Muscle of arm (tissue), 12 donors: Measurements from ENCODE around the gene SOX8. TPM values are rescaled to one million over a fixed set of nuclear protein-coding genes. Genes with fewer than 3 reads are reported as not detected.

Experiments
- DNase-seq: peaks from one replicate; pipeline ENCODE4 v3.0.0-alpha.2; 2013
- polyA plus RNA-seq, 12 donors: library from polyadenylated mRNA; unstranded; fragments of 120-200 nt; gene quantifications; one replicate each; pipeline ENCODE4 v1.2.1, GENCODE V29; 2013; ENCODE audit not compliant: insufficient read length in 12 of 12

Gene SOX8
- polyA plus RNA-seq, 12 donors, result 17.1 to 40.3 (median 30.6) TPM; not detected in 1

DNA sequence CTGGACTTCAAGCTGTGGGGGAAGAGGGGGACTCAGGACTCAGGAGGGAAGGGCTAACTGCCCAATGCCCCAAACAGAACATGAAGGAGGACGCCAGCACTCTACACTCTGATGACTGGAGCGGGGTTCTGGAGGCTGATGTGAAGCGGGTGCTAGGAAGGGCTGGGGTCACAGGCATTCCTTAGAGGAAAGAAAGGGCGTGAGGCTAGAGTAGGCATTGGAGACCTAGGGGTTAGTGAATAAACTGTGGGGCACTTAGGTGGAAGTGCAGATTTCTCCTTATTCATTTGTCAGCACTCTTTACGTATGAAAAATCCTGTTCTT, 10.0 kb upstream of the SOX8 start:
- DNase-seq, result no peak

DNA sequence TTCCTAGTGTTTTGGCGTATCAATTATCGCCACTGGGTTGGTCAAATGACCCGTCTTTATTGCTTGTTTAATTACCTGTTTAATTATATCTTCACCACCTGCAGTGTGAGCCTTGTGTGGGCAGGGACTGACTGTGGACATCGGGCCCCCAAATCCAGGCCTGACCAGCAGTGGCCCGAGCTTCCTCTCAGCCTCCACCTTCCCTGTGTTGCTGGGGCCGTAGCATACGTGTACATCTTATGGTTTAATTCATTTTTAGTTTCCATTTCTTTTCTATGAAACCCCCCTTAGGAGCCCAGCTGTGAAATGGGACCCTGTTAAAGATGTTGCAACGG, 9.6 kb upstream of the SOX8 start:
- DNase-seq, result no peak

DNA sequence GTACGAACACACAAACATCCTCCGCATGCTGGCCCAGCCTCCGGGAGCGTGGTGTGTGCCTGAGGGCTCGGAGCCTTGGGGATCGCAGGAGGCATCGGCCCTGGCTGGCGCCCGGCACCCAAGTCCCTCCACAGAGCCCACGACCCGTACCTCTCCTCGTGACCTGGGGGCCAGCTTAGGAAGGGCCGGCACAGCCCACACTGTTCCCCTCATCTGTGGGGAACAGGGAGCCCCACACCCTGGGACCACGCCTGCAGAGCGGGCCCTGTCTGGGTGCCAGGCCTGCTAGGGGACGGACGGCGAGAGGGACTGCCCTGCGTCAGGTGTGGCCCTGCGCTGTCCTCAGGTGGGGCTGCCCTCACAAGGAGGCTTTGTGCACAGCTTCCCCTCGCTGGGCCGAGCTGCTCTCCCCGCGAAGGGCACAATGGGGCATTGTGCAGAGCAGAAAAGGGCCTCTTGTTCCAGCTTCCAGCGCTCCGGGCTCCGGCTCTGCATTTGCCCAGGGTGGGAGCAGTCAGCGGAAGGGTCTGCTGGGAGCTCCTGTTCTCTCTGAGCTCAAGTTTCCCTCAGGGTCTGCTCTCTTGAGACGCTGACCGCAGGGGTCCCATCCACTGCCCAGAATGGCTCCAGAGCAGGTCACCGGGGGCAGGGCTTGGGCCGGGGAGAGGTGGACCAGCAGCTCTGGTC, 9.1 kb upstream of the SOX8 start:
- no peak for DNase-seq

DNA sequence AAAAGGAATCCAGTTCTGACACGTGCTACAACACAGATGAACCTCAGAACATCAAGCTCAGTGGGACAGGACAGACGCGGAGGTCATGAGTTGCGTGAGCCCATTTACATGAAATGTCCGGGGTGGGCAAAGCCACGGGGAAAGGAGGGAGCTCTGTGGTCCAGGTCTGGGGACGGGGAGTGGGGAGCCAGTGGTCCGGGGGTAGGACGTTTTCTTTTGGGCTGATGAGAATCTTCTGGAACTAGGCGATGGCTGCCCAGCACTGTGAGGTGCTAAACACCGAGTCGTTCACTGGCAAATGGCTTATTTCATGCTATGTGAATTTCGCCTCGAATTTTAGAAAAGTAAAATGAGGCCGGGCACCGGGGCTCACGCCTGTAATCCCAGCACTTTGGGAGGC, 8.2 kb upstream of the SOX8 start:
- no peak for DNase-seq

DNA sequence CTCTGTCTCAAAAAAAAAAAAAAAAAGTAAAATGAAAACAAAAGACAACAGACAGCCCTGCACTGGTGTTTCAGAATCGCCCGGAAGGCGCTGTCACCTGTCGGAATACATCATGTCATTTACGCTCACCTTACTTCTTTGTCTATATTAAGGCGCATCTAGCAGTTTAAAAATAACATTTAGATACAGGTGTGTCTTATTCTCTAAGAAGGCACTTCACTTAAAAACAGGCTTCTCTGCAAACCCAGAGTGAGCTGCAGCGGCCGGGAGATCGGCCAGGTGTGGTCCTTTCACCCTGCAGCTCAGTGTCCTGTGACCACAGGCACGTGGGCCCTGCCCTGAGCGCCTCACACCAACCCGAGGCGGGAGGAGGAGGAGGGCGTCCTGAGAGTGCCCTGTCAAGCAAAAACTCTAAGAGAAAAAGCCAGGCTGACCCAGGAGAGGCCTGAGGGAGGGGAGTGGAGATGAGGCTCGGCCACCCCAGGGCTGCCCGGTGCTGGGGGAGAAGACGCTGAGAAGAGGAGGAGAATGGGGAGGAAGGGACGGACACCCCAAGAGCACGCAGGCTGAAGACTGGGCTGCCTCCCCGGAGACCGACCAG, 7.5 kb upstream of the SOX8 start:
- DNase-seq, result no peak

DNA sequence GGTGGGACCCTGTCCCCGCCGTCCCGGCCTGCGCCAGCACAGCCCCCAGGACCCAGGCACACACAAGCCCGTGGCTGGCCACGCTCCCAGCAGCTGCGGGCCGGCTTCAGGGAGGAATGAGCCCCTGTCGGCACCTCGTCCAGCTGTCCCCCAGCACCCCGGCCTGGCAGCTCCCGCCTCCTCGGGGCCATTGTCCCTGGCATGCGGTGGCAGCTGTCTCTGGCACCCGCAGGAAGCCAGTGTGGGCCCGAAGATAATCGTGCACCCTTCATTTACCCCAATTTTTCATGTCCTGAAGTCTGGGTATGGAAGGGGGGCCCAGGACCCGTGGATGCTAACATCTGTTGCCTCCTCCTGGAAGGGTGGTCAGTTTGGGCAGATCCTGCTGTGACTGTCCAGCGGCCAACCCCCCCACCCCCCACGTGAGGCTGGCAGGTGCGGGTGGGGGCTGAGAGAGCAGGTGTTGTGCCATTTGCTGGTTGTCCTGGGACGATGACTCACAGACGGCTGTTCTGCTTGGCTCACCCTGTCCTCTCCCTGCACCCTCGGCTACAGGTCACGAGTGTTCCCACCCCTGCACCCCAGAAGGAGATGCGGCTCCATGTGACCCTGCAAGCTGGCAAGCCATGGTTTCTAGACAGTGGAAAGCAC, 6.8 kb upstream of the SOX8 start:
- no peak for DNase-seq

DNA sequence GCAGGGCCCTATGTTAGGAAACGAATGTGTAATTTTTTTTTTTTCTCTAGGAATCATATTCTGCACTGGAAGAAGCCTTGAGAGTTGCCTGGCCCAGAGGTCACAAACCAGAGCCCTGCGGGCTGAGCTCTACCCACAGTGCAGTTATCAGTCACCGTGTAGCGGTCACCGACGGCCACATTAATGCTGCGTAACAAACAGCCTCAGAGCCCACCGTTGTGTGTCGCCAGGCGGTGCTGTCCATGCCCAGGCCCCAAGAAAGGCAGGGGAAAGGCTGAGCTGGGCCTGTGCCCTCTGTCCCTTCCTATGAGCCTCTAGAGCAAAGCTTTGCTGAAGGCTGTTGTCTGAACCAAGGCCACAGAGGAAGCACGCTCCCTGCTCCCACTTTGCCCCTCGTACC, 6.3 kb upstream of the SOX8 start:
- no peak for DNase-seq

DNA sequence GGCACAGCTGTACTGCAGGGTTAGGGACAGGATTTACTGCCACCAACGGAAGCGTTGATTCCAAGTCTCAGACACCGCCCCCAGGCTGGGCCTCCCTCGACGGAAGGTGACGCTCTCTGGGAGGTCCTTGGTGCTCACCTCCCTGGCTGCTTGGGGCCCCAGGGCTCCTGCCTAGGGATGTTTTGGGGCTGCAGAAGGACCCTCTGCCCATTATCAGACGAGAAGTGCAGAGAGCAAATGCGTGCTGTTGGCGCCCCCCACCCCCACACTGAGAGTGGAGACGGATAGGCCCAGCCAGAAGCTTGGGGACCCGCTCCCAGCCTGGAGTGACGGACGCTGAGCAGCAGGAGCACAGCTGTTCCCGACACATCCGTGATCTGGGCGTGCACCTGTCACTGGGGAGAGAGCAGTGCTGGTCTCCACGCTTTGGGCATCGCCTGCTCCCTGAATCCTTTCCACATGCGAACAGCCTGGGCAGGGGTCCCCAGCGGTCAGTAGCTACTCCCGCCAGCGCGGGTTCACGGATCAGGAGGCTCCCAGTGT, 5.1 kb upstream of the SOX8 start:
- DNase-seq, result no peak

DNA sequence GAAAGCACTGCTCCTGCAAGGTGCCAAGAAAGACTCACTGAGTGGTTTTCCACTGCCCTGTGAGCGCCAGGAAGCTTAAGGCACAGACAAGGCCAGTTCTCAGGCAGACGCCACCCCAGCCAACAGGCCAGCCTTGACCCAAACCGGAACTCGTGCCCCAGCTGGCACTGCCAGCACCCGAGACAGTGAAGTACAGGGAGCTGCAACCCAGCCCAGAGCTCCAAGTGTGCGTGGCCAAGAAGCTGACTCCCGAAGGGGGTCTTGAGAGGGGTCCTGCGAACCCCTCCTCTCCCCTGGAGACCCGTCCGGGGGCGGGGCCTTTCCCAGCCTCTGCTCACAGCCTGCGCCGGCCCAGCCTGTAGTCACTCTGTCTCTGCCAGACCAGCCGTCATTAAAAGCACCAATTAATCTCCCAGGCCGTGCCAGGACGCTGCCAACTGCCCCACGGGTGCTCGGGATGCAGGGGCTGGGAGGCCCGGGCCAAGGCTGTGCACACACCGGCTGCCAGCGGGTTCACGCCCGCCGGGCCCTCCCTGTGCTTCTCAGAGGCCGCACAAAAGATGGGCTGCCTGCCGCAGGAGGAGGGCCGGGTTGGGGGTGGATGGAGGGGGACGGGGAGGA, 4.4 kb upstream of the SOX8 start:
- peak; percentile 59 for DNase-seq

DNA sequence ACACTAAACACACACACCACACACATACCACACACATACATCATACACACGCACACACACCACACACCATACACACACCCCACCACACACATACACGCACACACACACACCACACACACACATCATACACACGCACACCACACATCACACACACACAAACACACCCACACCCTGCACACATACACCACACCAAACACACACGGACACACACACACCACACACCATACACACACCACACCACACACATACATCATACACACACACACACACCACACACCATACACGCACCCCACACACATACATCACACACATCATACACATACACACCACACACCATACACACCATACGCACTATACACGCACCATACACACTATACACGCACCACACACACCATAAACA, 3.7 kb upstream of the SOX8 start:
- no peak for DNase-seq

DNA sequence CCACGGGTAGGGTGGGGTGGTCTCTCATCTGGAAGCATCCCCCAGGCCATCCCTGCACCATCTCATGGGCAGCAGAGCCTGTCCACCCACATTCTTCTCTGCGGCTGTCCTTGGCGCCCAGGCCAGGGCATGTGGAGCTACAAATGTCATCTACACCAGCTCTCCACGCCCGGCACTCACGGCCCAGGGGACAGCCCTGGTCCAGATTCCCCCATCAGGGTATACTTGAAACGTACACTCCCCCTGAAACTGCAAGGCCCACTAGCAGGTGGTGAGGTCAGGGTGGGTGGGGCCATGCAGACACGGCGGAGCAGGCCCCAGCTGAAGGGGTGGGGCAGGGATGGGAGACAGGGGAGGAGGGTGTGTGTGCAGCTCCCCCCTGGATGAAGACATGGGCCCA, 3.2 kb upstream of the SOX8 start:
- DNase-seq, result no peak

DNA sequence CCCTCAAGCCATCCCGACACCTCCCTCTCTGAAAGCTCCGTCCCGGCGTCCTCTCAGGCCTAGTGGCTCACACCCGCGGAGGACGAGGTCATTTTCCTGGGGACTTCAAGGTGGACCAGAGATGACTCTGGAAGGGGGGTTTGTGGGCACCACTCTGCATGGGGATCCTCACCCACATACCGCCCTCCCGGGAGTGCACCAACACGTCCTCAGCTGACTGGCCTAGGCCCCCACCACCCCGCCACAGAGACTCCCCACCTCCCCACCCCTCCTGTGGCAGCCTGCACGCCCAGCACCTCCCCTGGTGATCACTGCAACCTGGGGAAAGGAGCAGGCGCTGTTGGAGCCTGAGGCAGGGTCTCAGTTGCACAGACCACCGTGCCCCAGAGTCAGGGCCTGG, 2.4 kb upstream of the SOX8 start:
- no peak for DNase-seq

DNA sequence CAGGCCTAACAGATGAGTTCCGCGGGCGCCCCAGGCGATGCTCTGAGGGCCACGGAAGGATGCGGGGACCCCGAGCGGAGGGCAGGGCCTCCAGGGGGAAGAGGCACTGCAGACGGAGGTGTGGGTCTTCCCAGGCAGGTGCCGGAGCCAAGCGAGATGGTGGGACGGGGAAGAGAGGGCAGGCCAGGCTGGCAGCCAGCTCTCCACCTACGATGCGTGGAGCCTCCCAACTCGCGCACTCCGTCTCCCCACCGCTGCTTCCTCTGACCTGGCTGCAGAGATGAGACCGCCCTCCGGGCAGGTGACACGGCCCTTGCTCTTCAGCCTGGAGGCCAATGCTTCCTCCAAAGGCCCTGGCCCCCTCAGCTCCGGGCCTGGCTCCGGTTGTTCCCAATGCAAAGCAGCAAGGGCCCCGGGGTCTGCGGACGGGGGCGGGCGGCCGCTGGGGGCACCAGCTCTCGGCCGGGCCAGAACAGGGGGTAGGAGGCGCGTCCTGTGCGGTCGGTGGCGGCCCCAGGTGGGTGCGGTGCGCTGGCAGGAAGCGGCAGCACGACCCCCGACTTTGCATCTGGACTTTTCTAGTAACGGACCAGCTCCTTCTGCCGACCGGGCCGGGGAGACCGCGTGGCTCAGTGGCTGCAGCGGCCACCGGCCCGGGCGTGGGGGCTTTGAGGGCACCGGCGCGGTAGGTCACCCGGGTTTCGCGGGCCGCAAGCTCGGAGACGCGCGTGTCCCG, 1.5 kb upstream of the SOX8 start:
- no peak for DNase-seq

DNA sequence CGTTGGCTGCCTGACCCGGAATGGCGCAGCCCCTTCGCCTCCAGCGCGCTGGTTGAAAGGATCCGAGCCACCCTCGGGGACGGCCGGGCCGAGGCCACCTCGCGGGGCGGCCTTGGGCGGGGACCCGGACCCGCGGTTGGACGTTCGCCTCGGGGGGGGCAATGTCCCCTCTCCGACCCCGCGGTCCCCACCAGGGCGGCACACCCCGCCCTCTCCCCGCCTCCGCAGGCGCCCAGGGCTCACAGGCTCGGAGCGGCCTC, 1.0 kb upstream of the SOX8 start:
- no peak for DNase-seq

DNA sequence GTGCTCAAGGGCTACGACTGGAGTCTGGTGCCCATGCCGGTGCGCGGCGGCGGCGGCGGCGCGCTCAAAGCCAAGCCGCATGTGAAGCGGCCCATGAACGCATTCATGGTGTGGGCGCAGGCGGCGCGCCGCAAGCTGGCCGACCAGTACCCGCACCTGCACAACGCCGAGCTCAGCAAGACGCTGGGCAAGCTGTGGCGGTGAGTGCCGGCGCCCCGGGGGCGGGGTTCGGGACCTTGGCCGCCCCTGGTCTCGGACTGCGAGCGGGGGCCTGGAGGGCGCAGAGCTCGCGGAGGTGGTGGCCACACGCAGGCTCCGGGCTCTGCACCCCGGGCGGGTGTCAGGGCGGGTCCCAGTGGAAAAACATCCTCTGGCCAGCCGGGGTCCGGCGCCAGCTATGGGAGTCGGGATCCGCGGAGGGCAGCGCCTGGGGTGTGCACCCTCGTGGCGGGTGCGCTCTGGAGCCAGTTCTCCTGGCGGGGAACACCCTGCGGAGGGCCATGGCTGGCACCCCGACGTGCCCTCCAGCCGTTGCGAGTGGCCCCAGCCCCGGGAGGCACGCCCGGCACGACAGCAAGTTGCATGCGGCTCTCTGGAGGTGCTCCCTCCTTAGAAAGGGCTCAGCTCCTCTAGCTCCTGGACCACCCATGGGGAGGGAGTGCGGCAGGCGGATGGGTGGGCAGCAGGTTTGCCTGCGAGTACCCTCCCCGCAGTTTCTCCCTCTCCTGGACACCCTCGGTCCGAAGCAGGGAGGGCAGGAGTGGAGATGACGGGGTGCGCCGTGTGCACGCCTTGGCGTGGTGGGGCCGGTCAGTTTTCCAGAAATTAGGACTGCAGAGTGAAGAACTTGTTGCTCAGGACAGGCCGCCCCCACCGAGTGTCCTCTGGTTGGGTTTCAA, 824 bp downstream of the SOX8 start:
- no peak for DNase-seq

DNA sequence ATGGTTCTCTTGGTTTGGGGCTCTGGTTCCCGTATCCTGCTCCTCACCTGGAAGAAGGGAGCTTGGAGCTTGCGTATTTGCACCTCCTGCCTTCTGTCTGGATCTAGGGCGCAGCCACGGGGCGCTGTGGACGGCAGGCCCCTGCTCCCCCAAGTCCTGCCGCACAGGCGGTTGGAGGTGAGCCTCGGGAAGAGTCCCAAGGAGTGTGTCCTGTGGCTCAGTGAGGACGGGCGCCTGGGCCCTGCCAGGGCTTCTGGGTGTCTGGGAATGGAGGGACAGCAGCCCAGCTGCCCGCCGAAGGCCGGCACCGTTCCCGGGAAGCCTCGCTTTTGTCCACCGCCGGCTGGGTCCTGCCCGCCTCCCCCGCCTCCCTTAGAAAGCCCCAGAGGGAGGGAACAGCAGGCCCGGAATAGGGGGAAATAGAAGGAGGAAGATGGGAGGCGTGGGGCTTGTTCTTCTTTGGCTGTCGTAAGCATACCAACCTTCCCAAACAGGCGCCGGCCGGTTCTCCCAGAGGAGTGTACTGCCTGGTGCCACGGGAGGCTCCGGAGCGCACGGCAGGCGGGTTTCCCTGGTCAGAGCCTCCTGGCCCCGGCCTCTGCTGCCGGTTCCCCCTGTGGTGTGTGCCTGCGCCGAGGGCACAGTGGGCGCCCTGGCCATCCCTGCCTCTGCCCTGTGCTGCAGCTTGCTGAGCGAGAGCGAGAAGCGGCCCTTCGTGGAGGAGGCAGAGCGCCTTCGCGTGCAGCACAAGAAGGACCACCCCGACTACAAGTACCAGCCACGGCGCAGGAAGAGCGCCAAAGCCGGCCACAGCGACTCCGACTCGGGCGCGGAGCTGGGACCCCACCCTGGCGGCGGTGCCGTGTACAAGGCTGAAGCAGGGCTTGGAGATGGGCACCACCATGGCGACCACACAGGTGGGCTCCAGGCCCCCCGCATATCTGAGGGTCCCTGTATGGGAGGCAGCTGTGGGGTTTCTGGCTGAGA, 1.8 kb downstream of the SOX8 start:
- DNase-seq, result no peak

DNA sequence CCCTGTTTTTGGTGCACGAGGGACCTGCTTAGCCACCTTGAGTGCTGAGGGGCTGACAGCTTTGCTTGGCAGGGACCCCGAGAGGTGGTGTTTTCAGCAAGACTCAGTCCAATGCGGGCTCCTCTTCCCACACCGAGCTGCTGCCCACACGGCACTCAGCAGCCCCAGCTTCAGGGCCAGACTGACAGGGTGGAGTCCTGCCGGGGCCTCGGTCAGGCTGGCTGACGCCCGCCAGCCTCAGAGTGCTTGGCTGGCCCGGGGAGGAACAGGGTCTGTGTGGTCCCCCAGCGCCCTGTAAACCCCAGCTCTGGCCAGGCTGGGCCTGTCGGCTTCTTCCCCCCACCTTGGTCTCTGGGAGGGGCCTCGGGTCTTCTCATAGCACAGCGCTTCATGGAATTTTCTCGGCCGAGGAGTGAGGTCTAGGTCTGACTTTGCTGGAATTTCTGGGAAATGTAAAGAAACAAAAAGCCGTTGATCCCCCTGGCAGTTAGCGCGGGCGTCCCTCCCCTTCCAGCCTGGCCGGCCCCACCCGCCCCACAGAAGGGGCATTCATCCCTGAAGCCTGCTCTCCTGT, 2.6 kb downstream of the SOX8 start:
- no peak for DNase-seq

DNA sequence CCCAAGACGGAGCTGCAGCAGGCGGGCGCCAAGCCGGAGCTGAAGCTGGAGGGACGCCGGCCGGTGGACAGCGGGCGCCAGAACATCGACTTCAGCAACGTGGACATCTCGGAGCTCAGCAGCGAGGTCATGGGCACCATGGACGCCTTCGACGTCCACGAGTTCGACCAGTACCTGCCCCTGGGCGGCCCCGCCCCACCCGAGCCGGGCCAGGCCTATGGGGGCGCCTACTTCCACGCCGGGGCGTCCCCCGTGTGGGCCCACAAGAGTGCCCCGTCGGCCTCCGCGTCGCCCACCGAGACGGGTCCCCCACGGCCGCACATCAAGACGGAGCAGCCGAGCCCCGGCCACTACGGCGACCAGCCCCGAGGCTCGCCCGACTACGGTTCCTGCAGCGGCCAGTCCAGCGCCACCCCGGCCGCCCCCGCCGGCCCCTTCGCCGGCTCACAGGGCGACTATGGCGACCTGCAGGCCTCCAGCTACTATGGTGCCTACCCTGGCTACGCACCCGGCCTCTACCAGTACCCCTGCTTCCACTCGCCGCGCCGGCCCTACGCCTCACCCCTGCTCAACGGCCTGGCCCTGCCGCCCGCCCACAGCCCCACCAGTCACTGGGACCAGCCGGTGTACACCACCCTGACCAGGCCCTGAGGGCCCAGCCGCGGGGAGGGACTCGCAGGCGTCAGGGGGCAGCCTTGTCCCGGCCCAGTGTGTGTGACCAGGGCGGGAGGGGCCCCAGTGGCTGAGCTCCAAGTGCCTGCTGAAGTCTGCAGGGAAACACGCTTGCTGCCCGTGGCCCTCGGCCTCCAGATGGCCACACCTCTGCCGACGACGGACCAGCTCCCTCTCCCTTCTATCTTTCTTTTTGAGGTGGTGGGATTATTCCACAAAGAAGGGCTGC, 3.4 kb downstream of the SOX8 start:
- DNase-seq, result no peak
